WI38 (cell line): ENCODE data around the gene PIAS3.
"Not testable (repeated sequence)": the region's sequence is repeated elsewhere in the genome, so short reads cannot be mapped to it uniquely, and the experiment has no call there.

Source experiments
- H3K4me3 ChIP-seq: 2 replicates; pipeline ENCODE4 v1.5.1; 2011; ENCODE audit warnings: low read depth, mild to moderate bottlenecking, control low read depth, low read length
- CTCF ChIP-seq: IDR thresholded peaks from 2 replicates; pipeline ENCODE4 v1.5.1; 2012; ENCODE audit warnings: low read depth, mild to moderate bottlenecking, control low read depth, low read length

The PIAS3 gene

GRCh38 chr1:145823565-145824498, 35.0 kb downstream of the PIAS3 start, which contains the start of the genes POLR3C and RNF115:
Gene POLR3C, plus strand, starts transcription at chr1:145824200. Its CDS starts 1,577 bp downstream, at chr1:145825777.
Gene RNF115, minus strand, starts transcription at chr1:145824095. Its CDS starts 222 bp downstream, at chr1:145823873.
- no peak for TF ChIP-seq CTCF
- peak within 1 kb of the TSS; percentile 80 for H3K4me3 ChIP-seq

GRCh38 chr1:145822779-145823331, 36.0 kb downstream of the PIAS3 start:
- peak overlapping the region; percentile 51 for H3K4me3 ChIP-seq

GRCh38 chr1:145818095-145818494, 40.8 kb downstream of the PIAS3 start:
- not testable (repeated sequence) for H3K4me3 ChIP-seq

- H3K4me3 ChIP-seq: peak overlapping the region; percentile 2; the same call in 1 of the 2 replicates
Measured at GRCh38 chr1:145812977-145813810, 45.7 kb downstream of the PIAS3 start.

- H3K4me3 ChIP-seq: no peak overlapping the region
- TF ChIP-seq CTCF: no peak
Measured at GRCh38 chr1:145806844-145807243, 52.0 kb downstream of the PIAS3 start.

- no peak overlapping the region for H3K4me3 ChIP-seq
- no peak for TF ChIP-seq CTCF
Measured at GRCh38 chr1:145806408-145806807, 52.5 kb downstream of the PIAS3 start.

- TF ChIP-seq CTCF: no peak
- H3K4me3 ChIP-seq: no peak overlapping the region
Measured at GRCh38 chr1:145805057-145805456, 53.8 kb downstream of the PIAS3 start.

GRCh38 chr1:145804235-145805045, 54.4 kb downstream of the PIAS3 start:
- H3K4me3 ChIP-seq: no peak overlapping the region
- no peak for TF ChIP-seq CTCF
